Measurements from ENCODE around the gene IL1R2.

The IL1R2 gene

GRCh38 chr2:101974663-101975062, 17.1 kb upstream of the IL1R2 start:
- no peak for FAIRE-seq
- no peak for DNase-seq (ENCODE audit: insufficient read length, low spot score)

- DNase-seq (ENCODE audit: insufficient read length, low spot score) (no peak), FAIRE-seq (no peak)
Measured at GRCh38 chr2:101975171-101975870, 16.4 kb upstream of the IL1R2 start.

- FAIRE-seq, result no peak
- DNase-seq (ENCODE audit: insufficient read length, low spot score), result no peak
Measured at GRCh38 chr2:101976891-101977290, 14.9 kb upstream of the IL1R2 start.

GRCh38 chr2:101980368-101980767, 11.4 kb upstream of the IL1R2 start:
- DNase-seq (ENCODE audit: insufficient read length, low spot score), result no peak
- FAIRE-seq, result no peak

GRCh38 chr2:101981066-101981465, 10.7 kb upstream of the IL1R2 start:
- FAIRE-seq (no peak), DNase-seq (ENCODE audit: insufficient read length, low spot score) (no peak)

GRCh38 chr2:101981504-101981903, 10.3 kb upstream of the IL1R2 start:
- FAIRE-seq, result no peak
- DNase-seq (ENCODE audit: insufficient read length, low spot score), result no peak

- DNase-seq (ENCODE audit: insufficient read length, low spot score) (no peak), FAIRE-seq (no peak)
Measured at GRCh38 chr2:101982495-101983029, 9.2 kb upstream of the IL1R2 start.

- DNase-seq (ENCODE audit: insufficient read length, low spot score), result no peak
- FAIRE-seq, result no peak
Measured at GRCh38 chr2:101983486-101983885, 8.3 kb upstream of the IL1R2 start.

GRCh38 chr2:101983928-101984327, 7.8 kb upstream of the IL1R2 start:
- FAIRE-seq (no peak), DNase-seq (ENCODE audit: insufficient read length, low spot score) (peak; percentile 26)

- FAIRE-seq (no peak), DNase-seq (ENCODE audit: insufficient read length, low spot score) (no peak)
Measured at GRCh38 chr2:101984656-101985055, 7.1 kb upstream of the IL1R2 start.

GRCh38 chr2:101985101-101985792, 6.5 kb upstream of the IL1R2 start:
- DNase-seq (ENCODE audit: insufficient read length, low spot score) (no peak), FAIRE-seq (no peak)

GRCh38 chr2:101985793-101986164, 6.0 kb upstream of the IL1R2 start:
- FAIRE-seq (no peak), DNase-seq (ENCODE audit: insufficient read length, low spot score) (no peak)

GRCh38 chr2:101986376-101986775, 5.4 kb upstream of the IL1R2 start:
- DNase-seq (ENCODE audit: insufficient read length, low spot score), result no peak
- FAIRE-seq, result no peak

GRCh38 chr2:101986804-101987740, 4.7 kb upstream of the IL1R2 start:
- DNase-seq (ENCODE audit: insufficient read length, low spot score), result no peak
- FAIRE-seq, result no peak

GRCh38 chr2:101987832-101988231, 3.9 kb upstream of the IL1R2 start:
- FAIRE-seq (no peak), DNase-seq (ENCODE audit: insufficient read length, low spot score) (no peak)

GRCh38 chr2:101988541-101988940, 3.2 kb upstream of the IL1R2 start:
- no peak for FAIRE-seq

GRCh38 chr2:101989740-101990460, 1.9 kb upstream of the IL1R2 start:
- no peak for FAIRE-seq

More at GRCh38 chr2:101988541-101988940, 3.2 kb upstream of the IL1R2 start:
- no peak for DNase-seq (ENCODE audit: insufficient read length, low spot score)

GRCh38 chr2:101993772-101994171, 2.0 kb downstream of the IL1R2 start:
- DNase-seq (ENCODE audit: insufficient read length, low spot score) (no peak), FAIRE-seq (no peak)

More at GRCh38 chr2:101989740-101990460, 1.9 kb upstream of the IL1R2 start:
- no peak for DNase-seq (ENCODE audit: insufficient read length, low spot score)

- FAIRE-seq, result no peak
- DNase-seq (ENCODE audit: insufficient read length, low spot score), result no peak
Measured at GRCh38 chr2:101995019-101995418, 3.3 kb downstream of the IL1R2 start.

- DNase-seq (ENCODE audit: insufficient read length, low spot score), result no peak
- no peak for FAIRE-seq
Measured at GRCh38 chr2:101995804-101996203, 4.0 kb downstream of the IL1R2 start.

All from HTR-8/SVneo (cell line).